Fibroblast of peridontal ligament (primary cell): ENCODE results near the gene GSC2.

ENCODE experiments used
- DNase-seq: peaks from one replicate; pipeline ENCODE4 v3.0.0-alpha.2; 2010; ENCODE audit errors: extremely low read depth

GSC2 gene

GRCh38 chr22:19149991-19150390 is at the start of gene GSC2:
Gene GSC2, minus strand, starts transcription at chr22:19150292. Its CDS starts 9 bp downstream, at chr22:19150283.
- DNase-seq: no peak

DNA sequence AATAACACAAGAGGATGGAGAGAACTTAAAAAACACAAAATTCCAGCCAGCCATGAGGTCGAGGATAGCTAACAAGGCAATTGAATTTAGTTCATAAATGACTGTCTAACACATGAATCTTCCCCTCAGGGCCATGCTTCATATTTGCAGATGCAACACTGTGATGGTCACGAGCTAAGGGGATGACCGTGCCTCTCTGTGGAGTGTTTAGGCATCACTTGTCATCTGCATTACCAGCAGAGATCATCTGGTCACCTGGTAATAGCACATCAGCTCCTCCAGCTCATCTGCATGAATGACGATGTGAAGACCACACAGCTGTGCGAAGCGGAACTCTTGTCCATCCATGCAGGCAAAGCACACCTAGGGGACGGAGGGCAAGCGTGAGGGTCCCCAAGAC is 49.4 kb upstream of the GSC2 start:
- no peak for DNase-seq

DNA sequence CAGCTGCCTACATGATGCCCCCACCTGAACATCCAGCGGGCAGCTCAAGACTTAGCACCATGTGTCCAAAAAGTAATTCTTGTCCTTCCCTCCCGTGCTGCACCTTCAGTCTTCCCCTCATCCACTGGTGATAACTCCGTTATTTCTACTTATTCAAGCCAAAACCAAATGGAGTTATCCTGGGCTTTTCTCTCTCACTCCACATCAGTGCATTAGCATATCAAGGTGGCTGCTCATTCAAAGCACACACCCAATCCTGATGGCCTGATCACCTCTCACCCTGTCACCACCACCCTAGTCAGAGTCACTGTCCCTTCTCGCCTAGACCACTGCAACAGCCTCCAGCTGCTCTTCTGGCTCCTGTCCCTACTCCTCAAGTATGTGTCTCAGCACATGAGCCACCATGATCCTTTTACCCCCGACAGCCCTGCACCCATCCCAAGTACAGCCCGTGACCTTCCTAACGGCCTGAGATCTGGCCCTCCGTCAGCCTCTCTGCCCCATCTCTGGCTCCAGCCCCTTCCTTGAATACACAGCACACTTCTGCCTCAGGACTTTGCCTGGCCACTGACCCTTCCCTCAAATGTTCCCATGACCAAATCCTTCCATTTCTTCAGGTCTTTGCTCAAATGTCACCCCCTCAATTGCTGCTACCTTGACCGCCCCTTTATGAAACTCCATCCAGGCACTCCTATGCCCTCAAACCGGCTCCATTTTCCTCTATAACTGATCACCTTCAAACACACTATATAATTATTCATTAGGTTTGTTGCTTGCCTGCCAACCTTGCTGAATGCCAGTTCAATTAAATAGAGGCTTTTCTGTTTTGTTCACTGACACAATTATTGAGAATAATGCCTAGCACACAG is 48.1 kb upstream of the GSC2 start:
- no peak for DNase-seq

GRCh38 chr22:19196841-19197612 is 46.9 kb upstream of the GSC2 start:
- DNase-seq: no peak

- no peak for DNase-seq
Observed at GRCh38 chr22:19195796-19196731, 46.0 kb upstream of the GSC2 start.

DNA sequence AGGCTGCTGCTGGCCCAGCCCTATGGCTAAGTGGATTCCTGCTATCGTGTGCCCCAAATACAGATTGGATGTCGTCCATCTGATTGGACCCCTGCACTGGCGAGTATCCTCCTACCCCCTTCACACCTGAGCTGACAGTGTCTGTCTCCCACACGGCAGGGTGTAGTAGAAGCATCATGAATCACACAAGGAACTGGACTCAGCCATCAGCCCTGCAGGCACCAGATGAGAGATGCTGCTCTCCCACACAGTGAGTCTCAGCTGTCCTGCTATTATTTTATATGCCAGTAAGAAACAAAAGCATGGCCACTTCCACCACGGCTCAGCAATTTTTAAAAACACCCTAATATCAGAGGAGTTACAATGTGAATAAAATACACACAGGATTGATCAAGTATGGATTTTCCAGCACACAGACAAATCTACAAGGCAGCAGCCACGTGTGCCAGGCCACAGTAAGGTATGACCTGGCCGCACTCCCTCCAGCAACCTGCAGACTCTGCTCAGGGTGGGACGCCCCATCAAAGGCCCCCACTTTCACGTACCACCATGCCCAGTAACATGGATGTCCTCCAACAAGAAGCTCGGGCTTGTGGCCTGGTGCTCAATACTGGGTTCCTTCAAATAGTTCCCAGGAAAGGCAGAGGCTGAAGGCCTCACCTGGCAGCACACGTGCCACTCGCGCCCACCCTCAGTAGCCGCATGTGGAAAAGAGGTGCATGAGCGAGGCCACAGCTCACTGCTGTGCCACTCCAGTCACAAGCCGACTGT is 44.9 kb upstream of the GSC2 start:
- no peak for DNase-seq

DNA sequence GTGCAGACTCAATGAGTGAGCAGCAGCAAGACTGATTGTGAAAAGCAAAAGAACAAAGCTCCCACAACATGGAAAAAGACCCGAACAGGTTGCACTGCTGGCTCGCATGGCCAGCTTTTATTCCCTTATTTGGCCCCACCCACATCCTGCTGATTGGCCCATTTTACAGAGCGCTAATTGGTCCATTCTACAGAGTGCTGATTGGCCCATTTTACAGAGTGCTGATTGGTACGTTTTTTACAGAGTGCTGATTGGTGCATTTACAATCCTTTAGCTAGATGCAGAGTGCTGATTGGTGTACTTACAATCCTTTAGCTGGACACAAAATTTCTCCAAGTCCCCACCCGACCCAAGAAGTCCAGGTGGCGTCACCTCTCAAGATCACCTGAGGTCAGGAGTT is 43.8 kb upstream of the GSC2 start:
- DNase-seq: no peak

GRCh38 chr22:19187716-19188563 is 37.8 kb upstream of the GSC2 start:
- DNase-seq: no peak

DNA sequence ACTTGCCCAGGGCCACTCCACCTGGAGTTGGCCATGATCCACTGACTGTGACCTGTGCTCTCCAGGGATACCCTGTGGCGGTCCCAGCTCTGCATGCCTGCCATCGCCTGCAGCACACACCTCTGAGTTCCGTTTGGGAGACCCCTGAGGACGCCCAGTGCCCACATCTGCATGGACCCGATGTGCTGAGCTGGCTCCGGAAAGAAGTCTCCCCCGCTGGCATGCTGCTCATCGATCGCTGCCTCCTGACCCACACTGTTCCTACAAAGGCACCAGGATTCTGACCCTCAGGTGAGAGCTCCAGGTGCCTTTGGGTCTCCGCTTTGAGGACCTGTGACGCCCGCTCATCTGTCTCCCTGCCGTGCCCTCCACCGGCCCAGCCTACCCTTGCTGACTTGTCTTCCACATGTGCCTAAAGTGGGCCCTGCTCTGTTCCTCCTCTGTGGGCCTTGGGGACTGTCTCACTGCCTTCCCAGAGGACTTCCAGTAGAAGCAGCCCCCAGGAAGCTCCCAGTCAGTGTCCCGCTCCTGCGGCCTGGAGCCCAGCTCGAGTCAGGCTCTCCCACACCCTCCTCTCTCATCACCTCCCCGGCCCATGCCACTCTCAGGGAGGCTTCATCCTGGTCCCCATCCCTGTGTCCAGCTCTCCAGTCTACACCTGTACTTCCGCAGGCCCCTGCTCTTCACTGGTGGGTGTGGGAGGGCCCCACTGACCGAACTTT is 34.3 kb upstream of the GSC2 start:
- DNase-seq: no peak

DNA sequence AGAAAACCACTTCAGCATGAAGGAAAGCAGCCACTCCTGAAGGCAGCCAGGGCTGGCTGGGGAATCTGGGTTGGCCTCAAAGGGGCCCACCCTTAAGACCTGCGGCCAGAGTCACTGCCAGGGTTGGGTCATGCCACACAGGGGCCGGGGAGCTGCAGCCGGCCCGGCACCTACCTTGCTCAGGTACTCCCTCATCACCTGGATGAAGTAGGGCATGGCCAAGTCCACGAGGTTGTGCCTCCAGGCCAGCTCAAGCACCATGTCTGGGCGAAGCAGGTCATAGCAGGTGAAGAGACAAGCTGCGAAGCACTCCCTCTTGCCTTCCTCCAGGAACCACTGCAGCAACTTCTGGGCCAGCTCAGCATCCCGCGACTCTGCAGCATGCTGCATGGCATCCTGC is 33.1 kb upstream of the GSC2 start:
- no peak for DNase-seq

DNA sequence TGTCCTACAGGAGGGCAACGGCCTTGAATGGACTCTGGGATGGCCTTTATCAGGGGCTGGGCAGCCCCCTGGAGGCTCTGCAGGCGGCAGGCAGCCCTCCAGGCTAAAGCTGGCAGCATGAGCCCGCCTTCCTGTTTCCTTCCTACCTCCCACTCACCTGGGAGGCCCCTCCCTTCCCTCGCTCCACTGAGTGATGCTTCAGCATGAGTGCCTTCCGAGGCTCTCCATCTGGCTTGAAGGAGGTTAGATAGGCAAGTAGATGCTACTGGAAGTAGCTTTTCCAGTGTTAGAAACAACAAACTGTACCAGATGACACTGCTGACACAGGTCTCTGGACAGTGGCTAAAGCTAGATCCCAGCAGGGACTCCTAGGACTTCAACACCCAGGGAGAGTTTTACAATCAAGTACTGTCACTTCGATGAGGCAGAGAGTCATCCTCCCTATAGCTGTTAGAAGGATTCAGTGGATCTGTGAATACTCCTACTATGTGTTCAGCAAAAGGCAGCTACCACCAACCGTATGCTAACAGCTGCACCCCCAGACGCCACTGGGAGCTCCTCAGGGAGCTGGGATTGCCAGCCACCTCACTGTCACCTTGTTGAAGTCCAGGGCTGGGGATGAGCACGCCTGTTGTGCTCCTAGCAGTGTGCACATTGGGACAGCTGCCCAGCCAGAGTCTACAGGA is 32.5 kb upstream of the GSC2 start:
- no peak for DNase-seq

DNA sequence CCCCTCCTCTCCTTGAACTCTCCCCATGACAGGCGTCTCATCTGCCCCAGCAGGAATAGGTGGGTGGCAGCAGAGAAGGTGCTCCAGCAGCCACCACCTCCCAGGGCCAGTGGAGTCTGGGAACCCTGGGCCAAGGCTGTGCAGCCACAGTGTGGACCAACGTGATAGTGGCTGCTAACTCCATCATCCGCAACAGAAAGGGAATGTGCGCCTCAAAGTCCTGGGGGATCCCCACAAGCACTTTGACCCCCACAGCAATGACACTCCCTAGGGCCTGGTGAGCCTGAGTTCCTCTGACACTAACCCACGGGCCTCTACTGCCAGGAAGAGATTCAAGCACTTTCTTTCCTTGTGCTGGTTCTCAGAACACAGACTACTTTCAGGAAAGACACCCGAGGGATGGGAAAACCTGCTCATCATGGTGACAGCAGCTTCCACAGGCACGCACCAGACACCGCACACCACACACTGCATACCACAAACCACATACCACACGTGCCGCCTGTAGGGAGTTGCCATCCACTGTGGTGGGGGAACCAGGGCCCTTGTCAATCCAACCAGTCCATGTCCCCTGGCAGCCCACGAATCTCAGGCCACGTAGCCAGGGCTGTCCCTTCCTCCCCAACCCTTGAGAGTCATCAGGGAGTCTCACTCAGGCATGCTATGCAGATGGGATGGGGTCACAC is 31.8 kb upstream of the GSC2 start:
- no peak for DNase-seq

- no peak for DNase-seq
Observed at GRCh38 chr22:19180740-19181410, 30.8 kb upstream of the GSC2 start.

GRCh38 chr22:19180234-19180633 is 30.1 kb upstream of the GSC2 start:
- no peak for DNase-seq

DNA sequence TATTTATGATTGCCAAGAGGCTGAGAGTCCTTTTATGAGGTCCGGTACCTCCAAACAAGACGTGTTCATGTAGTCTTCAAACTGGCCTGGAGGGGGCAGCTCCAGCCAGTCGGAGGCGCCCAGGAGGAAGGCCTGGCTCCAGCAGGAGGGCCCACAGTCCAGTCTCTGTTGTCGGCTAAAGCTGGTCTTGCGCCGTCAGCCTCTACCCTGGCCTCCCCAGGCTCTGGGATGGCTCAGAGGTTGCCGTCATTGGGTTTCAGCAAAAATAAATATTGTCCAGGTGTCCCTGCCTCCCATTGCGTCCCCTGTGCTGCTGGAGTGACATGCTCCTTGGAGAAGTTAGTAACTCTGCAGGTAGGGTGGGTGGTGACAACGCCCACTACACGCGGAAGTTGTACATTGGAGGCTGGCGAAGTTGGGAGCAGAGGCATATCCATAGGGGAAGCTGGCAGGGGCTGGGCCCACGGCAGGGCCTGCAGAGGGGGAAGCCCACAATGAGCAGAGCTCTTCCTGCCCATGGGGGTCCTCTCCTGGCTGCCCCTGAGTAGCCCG is 29.5 kb upstream of the GSC2 start:
- peak; percentile 80 for DNase-seq

- peak; percentile 72 for DNase-seq
Observed at GRCh38 chr22:19178657-19179496, 28.8 kb upstream of the GSC2 start, which contains the start of gene SLC25A1. Gene SLC25A1, minus strand, starts transcription at chr22:19178736. Its CDS starts 63 bp downstream, at chr22:19178673.
